Osteocyte (in vitro differentiated cells): ENCODE measurements around the gene DCDC2C. TPM values are rescaled to one million over a fixed set of nuclear protein-coding genes. Genes with fewer than 3 reads are reported as not detected.

Source experiments
- DNase-seq: peaks from one replicate; pipeline ENCODE4 v3.0.0; 2021; ENCODE audit warnings: mixed read lengths; ENCODE audit not compliant: unreplicated experiment; ENCODE audit errors: extremely low spot score
- H3K27ac Mint-ChIP-seq: one replicate; pipeline ENCODE4 v1.8.0; 2021; ENCODE audit warnings: mild to moderate bottlenecking, mixed read lengths; ENCODE audit not compliant: unreplicated experiment
- H3K27me3 Mint-ChIP-seq: one replicate; pipeline ENCODE4 v1.8.0; 2021; ENCODE audit warnings: mixed read lengths; ENCODE audit not compliant: unreplicated experiment
- H3K36me3 Mint-ChIP-seq: one replicate; pipeline ENCODE4 v1.8.0; 2021; ENCODE audit warnings: mixed read lengths; ENCODE audit not compliant: unreplicated experiment
- H3K4me1 Mint-ChIP-seq: one replicate; pipeline ENCODE4 v1.8.0; 2021; ENCODE audit warnings: mixed read lengths; ENCODE audit not compliant: unreplicated experiment
- H3K4me3 Mint-ChIP-seq: one replicate; pipeline ENCODE4 v1.8.0; 2021; ENCODE audit warnings: mild to moderate bottlenecking, moderate library complexity, mixed read lengths; ENCODE audit not compliant: unreplicated experiment
- H3K9me3 Mint-ChIP-seq: one replicate; pipeline ENCODE4 v1.8.0; 2021; ENCODE audit warnings: mixed read lengths; ENCODE audit not compliant: unreplicated experiment
- total RNA-seq: library from RNA; stranded (reverse); gene quantifications from 2 replicates; pipeline ENCODE4 v1.2.1, GENCODE V29; 2021
- TF ChIP-seq, protein P1 (sequence below): fragments of 200-600 bp; sonication (generic); IDR thresholded peaks from 2 replicates; pipeline ENCODE4 v1.5.0; 2021; ENCODE audit warnings: antibody characterized with exemption, mild to moderate bottlenecking, moderate library complexity

DCDC2C gene
- total RNA-seq, 1 donor from 2014 or later, result not detected

DNA sequence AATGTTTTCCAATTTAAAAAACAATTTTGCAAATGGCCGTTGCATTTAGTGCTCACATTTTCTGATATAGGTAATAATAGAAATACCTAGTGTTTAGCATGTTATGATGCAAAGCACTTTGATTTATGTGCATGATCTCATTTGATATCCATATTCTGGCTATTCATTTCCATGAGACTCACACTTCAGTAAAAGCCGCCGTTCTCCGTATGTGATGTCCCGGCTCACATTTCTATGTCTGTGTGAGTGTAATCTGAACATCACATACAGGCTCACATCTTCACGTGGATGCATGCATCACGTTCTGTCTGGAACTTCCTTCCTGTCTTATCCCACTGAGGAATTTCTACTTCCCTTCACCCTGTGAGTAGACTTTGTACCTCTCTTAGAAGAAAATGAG is 45.8 kb downstream of the DCDC2C start:
- Mint-ChIP-seq H3K9me3 (no peaks in the 10 kb centered on the region), H3K27me3 (no peaks in the 10 kb centered on the region)

DNA sequence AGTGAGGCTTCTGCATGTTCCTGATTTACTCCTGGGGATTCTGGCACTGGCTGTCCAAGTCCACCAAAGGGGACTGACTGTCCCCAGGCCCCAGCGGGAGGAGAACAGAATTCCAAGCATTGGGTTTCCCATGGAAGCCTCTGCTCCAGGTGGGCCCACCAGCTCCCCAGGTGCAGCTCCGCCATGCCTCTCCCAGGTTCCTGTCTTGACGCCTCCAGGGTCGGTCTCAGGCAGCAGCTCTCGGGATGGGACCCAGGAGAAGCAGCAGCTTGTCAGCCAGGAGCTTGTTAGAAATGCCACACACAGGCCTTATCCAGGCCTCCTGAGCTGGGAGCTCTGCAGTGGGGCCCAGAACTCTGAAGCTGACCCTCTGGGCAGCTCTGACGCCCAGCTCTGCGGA is 47.9 kb downstream of the DCDC2C start:
- DNase-seq, result no peak
- no peaks in the 10 kb centered on the region for H3K4me1 Mint-ChIP-seq
- no peaks in the 10 kb centered on the region for H3K9me3 Mint-ChIP-seq
- H3K4me3 Mint-ChIP-seq, result no peak overlapping the region
- H3K27me3 Mint-ChIP-seq, result no peaks in the 10 kb centered on the region
- TF ChIP-seq, protein P1, sequence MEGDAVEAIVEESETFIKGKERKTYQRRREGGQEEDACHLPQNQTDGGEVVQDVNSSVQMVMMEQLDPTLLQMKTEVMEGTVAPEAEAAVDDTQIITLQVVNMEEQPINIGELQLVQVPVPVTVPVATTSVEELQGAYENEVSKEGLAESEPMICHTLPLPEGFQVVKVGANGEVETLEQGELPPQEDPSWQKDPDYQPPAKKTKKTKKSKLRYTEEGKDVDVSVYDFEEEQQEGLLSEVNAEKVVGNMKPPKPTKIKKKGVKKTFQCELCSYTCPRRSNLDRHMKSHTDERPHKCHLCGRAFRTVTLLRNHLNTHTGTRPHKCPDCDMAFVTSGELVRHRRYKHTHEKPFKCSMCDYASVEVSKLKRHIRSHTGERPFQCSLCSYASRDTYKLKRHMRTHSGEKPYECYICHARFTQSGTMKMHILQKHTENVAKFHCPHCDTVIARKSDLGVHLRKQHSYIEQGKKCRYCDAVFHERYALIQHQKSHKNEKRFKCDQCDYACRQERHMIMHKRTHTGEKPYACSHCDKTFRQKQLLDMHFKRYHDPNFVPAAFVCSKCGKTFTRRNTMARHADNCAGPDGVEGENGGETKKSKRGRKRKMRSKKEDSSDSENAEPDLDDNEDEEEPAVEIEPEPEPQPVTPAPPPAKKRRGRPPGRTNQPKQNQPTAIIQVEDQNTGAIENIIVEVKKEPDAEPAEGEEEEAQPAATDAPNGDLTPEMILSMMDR, result no peak
- no peak overlapping the region for H3K27ac Mint-ChIP-seq
- no peaks in the 10 kb centered on the region for H3K36me3 Mint-ChIP-seq

More for the DNA sequence above, 45.8 kb downstream of the DCDC2C start:
- TF ChIP-seq, protein P1, result no peak
- no peak for DNase-seq
- Mint-ChIP-seq H3K36me3 (no peaks in the 10 kb centered on the region), H3K4me3 (no peak overlapping the region), H3K27ac (no peak overlapping the region), H3K4me1 (no peaks in the 10 kb centered on the region)

DNA sequence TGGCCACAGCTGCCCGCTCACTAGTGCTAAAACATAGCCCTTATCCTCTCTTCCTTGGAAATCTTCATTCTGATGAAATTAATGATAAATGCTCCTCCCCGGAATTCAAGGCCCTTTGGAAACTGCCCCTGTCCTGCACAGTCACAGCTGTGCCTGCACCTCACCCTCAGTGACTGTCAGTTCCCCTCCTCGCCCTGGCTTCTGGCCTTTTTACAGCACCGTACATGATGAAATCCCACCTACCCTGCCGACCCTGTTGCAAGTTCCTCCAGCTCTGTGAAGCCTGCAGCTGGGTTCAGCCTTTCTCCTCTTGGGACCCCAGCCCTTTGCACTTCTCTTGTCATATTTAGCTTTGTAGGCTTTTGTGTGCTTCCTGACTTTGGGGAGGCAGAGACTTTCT is 48.4 kb downstream of the DCDC2C start:
- no peaks in the 10 kb centered on the region for H3K9me3 Mint-ChIP-seq
- no peak overlapping the region for H3K27ac Mint-ChIP-seq
- H3K4me3 Mint-ChIP-seq, result no peak overlapping the region
- H3K36me3 Mint-ChIP-seq, result no peaks in the 10 kb centered on the region
- H3K27me3 Mint-ChIP-seq, result no peaks in the 10 kb centered on the region
- H3K4me1 Mint-ChIP-seq, result no peaks in the 10 kb centered on the region
- no peak for DNase-seq
- TF ChIP-seq, protein P1, result no peak

DNA sequence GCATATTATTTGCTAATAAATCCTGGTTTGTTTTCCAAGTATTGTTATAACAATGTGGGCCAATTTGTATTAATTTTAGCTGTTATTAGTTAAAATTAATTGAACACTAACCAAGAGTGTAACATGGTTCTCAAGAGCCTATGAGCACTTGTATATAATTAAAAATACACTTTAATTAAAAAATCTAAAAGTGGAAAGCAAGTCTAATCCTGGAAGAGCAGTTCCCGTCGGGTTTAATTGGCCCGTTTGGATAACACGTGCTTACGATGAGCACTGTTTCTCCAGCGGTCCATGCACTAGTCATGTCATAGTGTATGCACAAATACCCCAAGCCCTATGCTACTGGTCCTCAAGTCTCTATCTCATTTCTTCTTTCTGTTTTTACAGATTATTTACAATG is 49.0 kb downstream of the DCDC2C start:
- Mint-ChIP-seq H3K36me3 (no peaks in the 10 kb centered on the region), H3K9me3 (no peaks in the 10 kb centered on the region), H3K27ac (no peak overlapping the region), H3K4me1 (no peaks in the 10 kb centered on the region), H3K4me3 (no peak overlapping the region), H3K27me3 (no peaks in the 10 kb centered on the region)
- no peak for DNase-seq
- TF ChIP-seq, protein P1, result no peak

DNA sequence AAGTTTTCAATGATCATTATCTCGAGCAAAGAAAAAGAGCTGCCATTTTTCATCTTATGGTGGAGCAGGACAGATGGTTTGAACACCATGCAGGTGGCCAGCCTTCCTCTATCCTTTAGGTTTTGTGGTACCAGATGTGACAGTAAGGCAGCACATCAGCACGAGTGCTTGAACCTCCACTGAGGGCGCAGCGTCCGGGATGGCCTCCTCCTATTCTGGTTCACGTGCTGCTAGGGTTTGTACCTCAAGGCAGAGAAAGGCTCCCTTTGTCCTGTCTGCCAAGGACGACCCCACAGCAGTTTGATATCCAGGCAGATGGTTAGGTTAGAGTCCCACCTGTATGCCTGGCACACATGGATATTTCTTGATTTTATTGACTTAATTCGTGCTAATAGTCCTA is 50.2 kb downstream of the DCDC2C start:
- H3K36me3 Mint-ChIP-seq, result no peaks in the 10 kb centered on the region
- TF ChIP-seq, protein P1, result no peak
- no peaks in the 10 kb centered on the region for H3K4me1 Mint-ChIP-seq
- no peaks in the 10 kb centered on the region for H3K27me3 Mint-ChIP-seq
- H3K9me3 Mint-ChIP-seq, result no peaks in the 10 kb centered on the region
- H3K4me3 Mint-ChIP-seq, result no peak overlapping the region
- no peak for DNase-seq
- no peak overlapping the region for H3K27ac Mint-ChIP-seq
